Hematopoietic multipotent progenitor cell treated with erythropoietin and hydrocortisone succinate and interleukin-3 and kit ligand, for 17 days (in vitro differentiated cells): ENCODE data around the gene PTPRC.

Experiments used
- DNase-seq: peaks from one replicate; pipeline ENCODE4 v3.0.0-alpha.2; 2015; ENCODE audit warnings: low spot score

Gene PTPRC

DNA sequence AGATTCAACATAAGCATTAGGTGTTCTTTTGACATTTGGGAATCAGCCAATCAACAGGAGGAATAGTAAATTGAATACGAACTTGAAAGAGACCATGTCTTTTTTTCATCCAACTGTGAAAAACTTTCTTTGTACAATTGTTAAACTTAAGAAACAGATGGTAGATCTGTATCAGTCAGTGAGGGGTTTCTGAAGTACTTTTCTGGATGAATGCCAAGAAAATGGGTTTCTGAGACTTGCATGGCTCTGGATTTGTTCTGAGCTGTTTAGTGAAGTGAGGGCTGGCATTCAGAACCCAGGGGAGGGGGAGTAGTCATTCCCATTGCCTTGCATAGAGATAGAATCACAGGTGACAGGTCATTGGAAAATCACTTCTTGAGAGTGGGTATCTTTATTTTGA is 37.4 kb downstream of the PTPRC start:
- no peak for DNase-seq

DNA sequence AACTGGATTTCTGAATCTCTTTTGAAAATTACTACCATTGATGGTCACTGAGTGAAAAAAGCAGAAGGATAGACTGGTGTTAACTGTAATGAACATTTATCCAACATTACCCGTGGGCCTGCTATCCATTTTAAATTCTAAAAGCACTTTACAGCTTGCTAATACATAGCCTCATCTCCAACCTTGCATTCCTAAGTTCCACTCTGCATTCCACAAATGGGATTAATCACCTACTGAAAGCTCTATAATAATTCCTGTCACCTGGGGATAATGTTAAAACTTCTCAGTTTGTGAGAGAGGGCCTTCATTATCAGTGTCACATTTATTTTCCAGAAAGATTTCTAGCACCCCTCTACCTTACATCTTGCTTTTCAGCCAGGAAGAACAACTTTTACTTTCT is 38.2 kb downstream of the PTPRC start:
- DNase-seq, result no peak

DNA sequence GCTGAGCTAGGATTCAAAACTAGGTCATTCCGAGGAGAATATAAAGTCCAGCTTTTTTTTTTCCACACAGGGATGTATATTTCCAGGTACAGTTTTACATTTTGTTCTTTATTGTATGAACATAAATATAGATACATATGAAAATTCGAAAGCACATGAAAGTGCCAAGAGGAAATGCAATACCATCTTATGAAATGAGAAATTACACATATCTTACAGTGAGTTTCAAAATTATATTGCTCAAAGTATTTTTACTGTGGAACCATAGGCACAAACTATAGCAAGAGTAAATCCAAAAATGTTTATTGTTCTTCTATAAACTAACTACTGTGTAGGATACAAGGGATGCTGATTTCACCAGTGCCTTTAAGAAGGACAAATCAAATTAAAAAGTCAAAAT is 39.0 kb downstream of the PTPRC start:
- DNase-seq, result no peak

DNA sequence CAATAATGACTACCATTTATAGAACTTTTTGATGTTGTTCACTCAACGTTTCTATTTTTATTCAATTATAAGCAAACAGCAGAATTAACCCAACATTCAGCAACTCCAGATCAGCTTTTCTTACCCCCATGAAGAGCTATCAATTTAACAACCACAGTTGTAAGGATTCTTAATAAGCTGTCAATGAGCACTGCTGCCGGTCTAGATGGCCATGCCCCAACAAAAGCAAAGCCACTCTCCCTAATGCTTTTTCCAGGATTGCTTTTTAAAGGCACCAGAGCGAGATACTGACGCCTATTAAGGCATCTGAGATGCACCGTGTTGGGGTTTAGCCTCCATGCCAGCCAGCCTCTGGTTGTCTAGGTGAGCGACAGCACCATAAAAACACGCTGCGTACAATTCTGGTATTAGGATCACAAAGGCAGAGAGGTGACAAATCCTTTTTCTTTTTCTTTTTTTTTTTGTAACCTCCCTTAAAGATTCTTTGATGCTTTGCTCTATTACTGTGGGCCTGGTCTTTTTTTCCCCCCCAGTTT is 39.5 kb downstream of the PTPRC start:
- no peak for DNase-seq

DNA sequence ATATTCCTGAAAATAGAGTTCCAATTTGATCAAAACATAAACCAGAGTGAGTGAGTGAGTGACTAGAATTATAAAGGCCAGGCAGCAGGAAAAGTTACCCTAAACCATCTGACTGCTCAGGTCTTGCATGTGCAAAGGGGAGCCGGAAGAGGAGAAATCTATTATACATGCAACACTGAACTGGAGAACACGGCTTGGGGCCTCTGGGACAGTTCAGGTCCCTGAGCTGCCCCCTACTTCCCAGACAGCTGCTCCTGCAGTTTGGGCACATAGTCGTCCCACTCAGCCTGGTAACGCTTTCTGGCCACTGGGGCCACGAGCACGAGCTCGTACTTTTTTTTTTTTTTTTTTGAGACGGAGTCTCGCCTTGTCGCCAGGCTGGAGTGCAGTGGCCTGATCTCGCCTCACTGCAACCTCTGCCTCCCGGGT is 40.1 kb downstream of the PTPRC start:
- no peak for DNase-seq

DNA sequence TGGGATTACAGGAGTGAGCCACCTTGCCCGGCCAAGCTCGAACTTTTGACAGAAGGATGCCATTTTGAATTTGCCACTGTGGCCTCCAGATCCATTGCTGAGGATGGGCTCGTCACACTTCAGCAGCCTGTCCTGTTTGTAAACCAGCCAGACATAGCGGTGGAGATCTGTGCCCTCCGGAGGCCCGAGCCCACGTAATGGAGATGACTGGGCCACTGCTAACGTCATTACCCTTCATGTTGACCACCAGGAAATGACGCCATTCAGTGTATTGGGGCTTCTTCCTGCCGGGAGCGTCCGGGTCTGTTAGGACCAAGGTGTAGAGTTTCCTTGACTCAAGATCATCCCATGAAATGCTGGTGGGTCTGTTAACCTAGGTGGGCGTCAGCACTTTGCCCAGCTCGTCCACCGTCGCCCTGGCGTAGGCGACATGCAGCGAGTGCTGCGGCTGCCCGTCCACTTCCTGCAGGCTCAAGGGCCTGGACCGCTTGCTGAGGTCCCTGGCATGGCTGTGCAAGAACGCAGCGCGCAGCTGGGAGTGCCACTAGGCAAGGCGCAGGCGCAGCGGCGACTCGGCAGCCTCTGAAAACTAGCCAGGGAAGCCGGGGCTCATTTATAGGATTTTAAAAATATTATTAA is 40.8 kb downstream of the PTPRC start:
- DNase-seq, result no peak

DNA sequence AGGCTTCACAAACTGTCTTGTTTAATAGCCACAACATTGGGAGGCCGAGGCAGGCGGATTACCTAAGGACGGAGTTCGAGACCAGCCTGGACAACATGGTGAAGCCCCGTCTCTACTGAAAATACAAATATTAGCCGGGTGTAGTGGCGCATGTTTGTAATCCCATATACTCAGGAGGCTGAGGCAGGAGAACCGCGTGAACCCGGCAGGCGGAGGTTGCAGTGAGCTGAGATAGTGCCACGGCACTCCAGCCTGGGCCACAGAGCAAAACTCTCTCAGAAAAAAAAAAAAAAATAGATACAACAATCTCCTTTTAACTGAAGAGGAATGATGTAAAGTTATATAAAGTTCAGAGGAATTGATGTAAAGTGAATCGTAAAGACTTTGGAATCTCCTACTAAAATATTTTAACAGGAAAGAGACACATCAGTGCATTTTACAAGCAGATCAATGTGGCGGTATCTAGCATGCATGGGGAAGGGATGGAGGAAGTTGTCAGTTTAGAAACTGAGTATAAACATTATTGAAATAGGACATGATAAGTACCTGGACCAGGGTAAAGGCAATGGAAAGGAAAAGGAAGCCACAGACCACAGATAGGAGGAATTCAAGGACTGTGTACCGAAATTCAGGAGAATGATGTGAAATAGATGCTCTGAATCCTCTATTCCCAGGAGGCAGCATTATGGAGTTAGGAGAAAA is 41.5 kb downstream of the PTPRC start:
- DNase-seq, result no peak

DNA sequence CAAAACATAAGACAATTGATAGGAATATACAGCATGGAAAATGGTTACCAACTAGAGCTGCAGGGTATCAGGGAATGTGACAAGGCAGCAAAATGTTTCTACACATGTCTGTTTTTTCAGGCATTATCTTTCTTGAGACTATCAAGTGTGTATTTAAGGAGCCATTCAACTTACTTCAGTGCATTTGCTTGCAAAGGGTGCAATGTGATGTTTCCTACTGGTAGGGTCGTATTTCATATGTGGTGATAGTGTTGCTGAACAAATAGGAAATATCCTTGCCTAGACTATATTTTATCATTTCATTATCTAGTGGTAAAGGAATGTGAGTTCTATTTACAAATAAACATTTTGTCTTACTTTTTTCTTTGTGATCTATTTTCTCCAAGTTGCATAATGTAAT is 42.4 kb downstream of the PTPRC start:
- no peak for DNase-seq

DNA sequence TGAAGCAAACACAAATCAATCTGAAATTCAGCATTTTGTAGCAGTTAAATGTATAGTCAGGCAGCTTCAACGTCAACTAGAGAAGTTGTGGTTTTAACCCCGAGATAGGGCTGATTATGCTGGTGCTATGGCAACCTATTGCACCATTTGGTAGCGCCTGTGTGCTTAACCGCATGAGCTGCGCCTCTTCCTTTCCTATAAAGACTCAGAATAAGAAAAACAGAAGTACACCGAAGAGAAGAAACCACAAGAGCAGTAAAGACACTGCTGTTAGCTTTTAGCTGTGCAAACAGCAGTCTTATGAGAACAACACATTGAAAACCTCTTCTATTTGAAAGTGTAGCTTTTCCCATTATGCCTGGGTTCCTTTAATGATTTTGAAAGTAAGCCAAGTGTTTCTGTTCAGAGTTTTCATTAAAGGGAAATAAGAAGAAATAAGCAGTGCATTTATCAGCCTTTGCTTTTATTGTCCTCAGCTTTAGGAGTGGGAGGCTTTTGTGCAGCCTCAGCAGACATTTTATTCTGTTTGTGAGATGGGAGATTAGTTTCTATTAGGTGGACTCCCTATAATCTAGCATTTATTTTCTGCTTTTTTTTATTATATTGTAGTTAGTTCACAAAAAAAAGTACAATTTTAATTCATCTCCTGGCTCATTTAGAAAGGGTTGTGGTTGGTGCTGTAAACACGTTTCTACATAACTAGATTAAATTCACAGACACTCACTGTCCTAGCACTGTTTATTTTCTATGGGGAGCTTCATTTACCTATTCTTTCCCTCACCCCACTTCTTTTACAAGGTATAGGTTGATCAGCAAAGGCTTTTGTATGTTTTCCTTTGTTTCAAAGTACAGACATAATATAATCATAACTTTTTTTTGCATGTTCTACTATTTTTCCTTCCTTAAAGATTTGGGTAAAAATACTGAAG is 43.3 kb downstream of the PTPRC start:
- peak; percentile 62 for DNase-seq

DNA sequence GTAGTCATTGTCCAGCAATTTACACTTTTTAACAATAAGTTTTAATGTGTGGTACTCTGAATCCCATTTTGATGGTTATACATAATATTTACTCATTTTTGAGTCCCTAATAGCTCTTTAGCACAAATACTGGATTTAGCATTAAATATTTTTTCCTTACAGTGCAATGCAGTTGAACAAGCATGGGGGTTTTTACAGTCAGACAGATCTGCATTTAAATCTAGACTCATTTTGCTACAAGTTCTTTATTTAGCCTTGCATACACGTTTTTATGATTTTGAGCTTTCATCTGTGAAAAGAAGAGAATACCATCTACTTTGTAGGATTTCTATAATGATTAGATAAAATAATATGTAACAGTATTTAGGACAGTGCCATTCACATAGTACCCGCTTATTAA is 44.0 kb downstream of the PTPRC start:
- DNase-seq, result no peak

DNA sequence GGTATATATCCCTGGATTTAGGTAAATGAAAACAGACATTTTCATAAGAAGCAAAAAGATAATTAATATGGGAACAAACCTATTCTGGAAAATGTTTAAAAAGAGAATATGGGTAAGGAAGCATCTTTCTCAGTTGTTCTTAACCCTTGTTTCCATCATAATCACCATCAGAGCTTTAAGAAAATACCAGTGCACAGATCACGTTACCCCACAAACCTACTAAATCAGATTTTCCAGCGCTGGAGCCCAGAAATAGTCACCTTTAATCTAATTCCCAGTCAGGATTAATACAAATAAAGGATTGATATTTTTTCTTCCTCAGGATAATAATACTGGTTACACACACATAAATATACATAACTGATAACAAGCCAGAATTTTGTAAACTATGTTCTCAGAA is 44.6 kb downstream of the PTPRC start:
- no peak for DNase-seq

DNA sequence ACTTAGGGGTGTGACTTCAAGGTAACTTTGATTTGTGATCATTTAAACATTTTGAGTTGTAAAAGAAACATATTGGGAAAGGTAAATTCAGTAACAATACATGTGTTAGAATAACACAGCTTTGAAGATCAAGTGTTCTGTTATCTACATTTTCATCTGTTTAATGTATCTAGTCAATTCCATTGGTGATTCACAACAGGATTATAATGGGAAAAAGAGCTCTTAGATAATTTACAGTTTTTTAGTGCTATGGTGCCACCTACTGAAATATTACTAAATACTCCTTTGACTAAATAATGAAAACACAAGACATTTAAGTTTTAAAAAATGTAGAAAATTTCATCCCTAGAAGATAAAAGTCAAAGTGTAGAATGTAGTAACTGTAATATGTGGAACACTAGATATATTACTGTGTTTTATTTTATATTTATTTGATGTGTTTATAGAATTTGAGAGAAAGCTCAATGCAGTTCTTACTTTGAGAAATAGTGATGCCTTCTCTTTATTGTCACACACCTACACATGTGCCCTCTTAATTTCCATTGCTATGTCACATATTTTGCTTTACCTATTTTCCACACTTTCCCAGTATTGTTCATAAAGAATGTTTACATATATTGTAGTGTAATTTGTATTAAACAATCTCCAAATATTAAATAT is 47.4 kb downstream of the PTPRC start:
- peak; percentile 48 for DNase-seq

DNA sequence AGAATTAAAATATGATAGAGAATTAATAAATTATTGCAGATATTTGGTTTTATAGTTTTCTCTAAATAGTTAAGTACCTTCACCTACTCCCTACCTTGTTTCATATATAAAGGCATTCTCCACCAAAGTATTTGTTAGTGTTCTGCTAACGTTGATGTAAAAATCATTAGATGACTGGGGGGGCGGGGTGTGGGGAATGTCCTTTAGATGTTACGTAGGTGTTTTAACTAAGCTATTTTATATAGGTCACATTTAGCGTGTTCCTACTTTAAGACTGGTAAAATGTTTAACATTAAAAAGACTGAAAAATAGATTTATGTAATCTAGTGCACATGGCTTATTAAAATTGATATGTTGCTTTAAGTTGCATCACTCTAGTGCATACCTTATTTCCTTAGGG is 48.6 kb downstream of the PTPRC start:
- DNase-seq, result no peak

DNA sequence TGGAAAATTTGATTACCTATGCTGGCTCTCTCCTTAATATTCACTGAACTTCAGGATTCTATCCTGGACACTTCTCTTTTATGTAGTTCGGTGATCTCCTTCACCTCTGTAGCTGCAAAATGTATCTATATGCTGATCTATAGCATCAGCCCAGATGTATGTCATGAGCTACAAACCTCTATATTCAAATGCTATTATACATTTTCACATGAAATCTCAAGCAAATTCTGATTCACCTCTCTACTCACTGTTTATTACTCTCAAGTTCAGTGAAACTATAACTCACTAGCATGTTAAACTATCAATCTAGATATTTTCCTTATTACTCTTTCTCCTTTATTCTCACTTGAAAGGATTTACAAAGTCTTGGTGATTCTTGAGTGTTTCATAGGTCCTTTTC is 52.2 kb downstream of the PTPRC start:
- DNase-seq, result no peak

DNA sequence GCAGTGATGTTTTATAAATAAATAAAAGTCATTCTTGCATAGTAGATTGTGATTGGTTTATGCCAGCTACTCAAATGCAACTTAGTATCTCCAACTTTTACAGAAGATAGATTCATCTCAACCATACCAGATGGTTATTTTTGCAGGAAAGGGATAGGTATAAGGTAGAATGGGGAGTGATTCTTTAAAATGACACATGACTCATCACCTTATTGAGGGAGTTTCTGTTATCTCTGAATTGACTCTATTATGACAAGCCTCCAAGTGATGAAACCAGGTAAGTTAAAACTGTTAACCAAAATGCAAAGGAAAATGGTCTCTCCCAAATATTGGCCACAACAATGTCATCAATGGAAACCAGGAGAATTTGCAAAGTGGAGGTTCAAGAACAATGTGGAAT is 54.5 kb downstream of the PTPRC start:
- no peak for DNase-seq

DNA sequence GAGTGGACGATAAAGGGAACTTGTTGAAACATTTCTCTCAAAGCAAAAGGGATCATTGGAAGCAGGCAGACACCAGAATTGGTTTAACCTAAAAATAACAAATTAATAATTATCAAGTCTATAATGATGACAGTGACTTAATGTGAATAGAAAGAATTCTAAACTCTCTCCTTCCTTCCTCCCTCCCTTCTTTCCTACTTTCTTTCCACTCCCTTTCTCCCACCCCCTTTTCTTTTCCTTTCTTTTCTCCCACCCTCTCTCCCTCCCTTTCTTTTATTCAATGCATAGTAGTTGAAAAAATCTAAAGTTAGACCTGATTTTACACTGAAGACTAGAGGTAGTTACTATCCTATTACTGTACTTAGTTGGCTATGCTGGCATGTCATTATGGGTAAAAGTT is 55.7 kb downstream of the PTPRC start:
- no peak for DNase-seq

DNA sequence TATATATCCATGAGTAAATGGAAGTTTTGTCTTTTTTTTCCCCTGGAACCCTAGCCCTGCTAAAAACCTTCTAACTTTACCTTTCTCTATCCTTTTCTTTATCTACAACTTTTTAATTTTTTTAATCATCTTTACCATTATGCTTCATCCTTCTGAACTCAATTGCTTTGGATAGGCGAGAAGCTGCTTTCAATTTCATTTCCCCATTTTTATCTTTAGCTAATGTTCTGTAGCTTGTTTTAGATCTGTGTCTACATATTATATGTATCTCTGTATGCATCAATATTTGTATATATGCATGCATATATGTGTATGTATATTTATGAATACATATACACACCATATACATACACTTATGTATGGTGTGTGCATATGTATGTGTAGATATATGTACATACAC is 57.4 kb downstream of the PTPRC start:
- DNase-seq, result no peak

DNA sequence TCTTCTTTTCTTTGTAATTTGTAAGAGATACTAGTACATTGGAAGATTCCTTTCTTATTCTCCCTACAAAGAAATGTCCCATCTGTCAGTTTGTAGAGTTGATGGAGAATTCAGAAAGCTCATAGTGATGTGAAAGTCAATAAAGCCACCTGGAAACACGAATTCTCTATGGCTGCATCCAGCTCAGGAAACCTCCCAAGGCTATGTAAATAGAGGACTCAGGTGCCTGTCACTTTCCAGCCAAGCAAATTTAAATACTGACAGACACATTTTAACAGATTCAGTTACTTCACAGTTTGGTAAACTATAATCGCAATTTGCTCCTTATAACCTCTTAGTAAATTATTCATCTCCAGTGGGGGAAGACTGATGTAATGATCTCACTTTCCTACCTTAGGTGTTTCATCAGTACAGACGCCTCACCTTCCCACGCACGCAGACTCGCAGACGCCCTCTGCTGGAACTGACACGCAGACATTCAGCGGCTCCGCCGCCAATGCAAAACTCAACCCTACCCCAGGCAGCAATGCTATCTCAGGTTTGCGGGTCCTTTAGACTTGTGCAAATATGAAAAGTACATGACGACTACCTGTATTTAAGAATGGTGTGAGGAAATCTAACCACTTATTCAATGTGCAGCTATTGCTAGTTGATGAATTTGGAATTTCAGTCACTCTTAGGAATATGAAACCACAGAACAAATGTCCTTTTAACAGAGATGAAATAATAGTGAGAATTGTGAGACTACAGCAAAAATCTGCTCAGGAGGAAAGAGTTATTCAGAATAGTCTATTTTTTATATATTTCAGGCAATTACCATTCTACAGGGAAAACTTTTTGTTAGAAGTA is 60.6 kb downstream of the PTPRC start:
- peak; percentile 22 for DNase-seq

DNA sequence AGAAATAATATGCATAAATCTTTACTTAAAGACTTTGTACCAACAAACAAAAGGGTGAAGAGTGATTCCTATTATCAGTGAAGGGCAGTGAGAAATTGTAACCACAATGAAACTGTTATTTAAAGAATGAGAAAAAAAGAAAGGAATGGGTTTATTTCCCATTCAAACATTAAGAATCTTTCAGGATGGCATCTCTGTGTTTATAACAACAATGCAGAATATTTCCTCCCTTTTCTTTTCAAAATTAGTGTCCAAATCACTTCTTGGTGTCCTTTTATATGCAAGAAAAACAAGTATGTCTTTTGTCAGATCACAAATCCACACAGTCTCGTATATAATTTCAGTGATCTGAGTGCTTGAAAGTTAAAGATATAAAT is 61.2 kb downstream of the PTPRC start:
- DNase-seq, result no peak

DNA sequence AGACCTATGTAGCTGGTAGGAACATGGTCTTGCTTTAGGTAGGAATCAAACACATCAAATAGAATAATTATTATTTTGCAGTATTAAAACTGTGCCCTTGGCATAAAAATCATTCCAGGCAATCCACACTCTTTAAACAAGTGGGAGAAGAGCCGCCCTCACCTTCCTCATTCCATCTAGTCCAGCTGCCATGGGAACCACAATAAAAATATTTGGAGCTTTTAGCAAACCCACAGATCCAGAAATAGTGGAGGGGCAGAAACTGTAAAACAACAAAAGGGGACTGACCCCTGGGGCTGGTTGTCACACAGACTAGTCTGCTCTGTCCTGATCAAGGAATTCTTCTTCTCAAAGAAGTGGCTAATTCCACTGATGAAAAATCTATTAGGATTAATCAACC is 61.6 kb downstream of the PTPRC start:
- DNase-seq, result no peak

DNA sequence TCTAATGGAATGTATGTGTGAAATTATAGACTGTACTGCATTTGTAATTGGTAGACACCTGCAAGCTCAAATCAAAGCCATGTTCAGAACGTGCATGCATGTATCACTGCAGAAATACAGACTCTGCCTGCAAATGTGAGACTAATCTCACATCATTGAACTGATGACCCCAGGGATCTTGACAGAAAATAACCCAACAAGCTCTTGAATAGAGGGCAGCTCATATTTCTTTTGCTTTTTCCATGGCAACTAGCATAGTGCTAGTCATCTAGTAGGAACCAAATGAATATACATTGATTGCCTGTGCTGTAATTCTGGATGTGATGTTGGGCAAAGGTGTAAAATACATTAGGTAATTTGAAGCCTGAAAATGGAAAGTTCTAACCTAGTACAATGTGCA is 62.4 kb downstream of the PTPRC start:
- no peak for DNase-seq
